Measurements from ENCODE around the gene MYO18B. TPM values are rescaled to one million over a fixed set of nuclear protein-coding genes. Genes with fewer than 3 reads are reported as not detected.

MYO18B gene
- total and polyA plus RNA-seq, 2 of the 8 experiments (the other 6 are each of a cell fraction or from before 2014, with no cell fraction given) = 0.62 to 0.78 TPM

GRCh38 chr22:25695146-25695545 is 46.8 kb upstream of the MYO18B start:
- FAIRE-seq (no peak), DNase-seq (ENCODE audit: low read depth in 1 of 2, low spot score in 2 of 2) (no peak)
- H3K23me2 ChIP-seq (ENCODE audit: low read depth, low read length) = no peaks in the 10 kb centered on the region; the same call in 1 of the 2 replicates
- no peak overlapping the region for H3K23ac ChIP-seq (ENCODE audit: insufficient read length)
- H2BK15ac ChIP-seq (ENCODE audit: low read length) = no peak overlapping the region
- no peaks in the 10 kb centered on the region; a peak in 1 of 7 replicates for H3K4me1 ChIP-seq (replicated peaks in 1 of 4; ENCODE audit: control insufficient read depth in 3 of 4, insufficient read depth in 4 of 4, low read length in 3 of 4)
- no peak overlapping the region for H2BK12ac ChIP-seq (ENCODE audit: low read depth, low read length)
- H3K27me3 ChIP-seq (replicated peaks in 1 of 4; ENCODE audit: control insufficient read depth in 3 of 4, extremely low read depth in 1 of 4, insufficient read depth in 3 of 4, low read length in 3 of 4) = no peaks in the 10 kb centered on the region
- no peak overlapping the region for H3K14ac ChIP-seq (ENCODE audit: insufficient read length)
- no peak overlapping the region for H2BK5ac ChIP-seq (ENCODE audit: low read depth, low read length)
- peaks cover 0 to 5% (median 5%) of the 10 kb centered on the region in 4 experiments; a peak in 4 of 8 replicates for H3K36me3 ChIP-seq (ENCODE audit: control insufficient read depth in 2 of 4, insufficient read depth in 4 of 4, low read length in 3 of 4)
- H3K79me2 ChIP-seq (ENCODE audit: control insufficient read depth in 1 of 2, insufficient read depth in 2 of 2, low read length in 2 of 2) = no peaks in the 10 kb centered on the region
- ChIA-PET CTCF (ENCODE audit: partially characterized antibody) (interaction anchor here (0.6 to 1.5 kb wide), 4 partner anchors 52 to 233 kb away, joined by 3 read pairs; no protein-coding TSS in a partner anchor), POLR2A (ENCODE audit: partially characterized antibody) (no interaction called here)
- H3K4me3 ChIP-seq (ENCODE audit: extremely low read depth in 1 of 4, insufficient read depth in 2 of 4, low read depth in 3 of 4, low read length in 4 of 4) = no peak overlapping the region
- no peak overlapping the region for H2BK120ac ChIP-seq (replicated peaks; ENCODE audit: low read depth, low read length)
- no peak overlapping the region for H3K18ac ChIP-seq (ENCODE audit: extremely low read depth, low read length)
- no peak overlapping the region for H4K5ac ChIP-seq (ENCODE audit: insufficient read length, low read depth, low read length)
- H2AK5ac ChIP-seq (ENCODE audit: low read depth, low read length) = no peak overlapping the region
- WGBS, 2 experiments (ENCODE audit: extremely low coverage in 1 of 2, insufficient coverage in 1 of 2, insufficient read length in 1 of 2, insufficient replicate concordance in 2 of 2, low coverage in 1 of 2, low lambda C conversion rate in 2 of 2, missing lambda C conversion rate in 1 of 2) = 94% methylated on average over 5 of the region's 5 CpGs; no CpG with 5 or more reads in 1 of the 2 experiments
- no peaks in the 10 kb centered on the region for H3K79me1 ChIP-seq (ENCODE audit: low read depth, low read length)
- H2AFZ ChIP-seq (ENCODE audit: low read length) = no peak overlapping the region
- H4K8ac ChIP-seq (ENCODE audit: extremely low read depth, insufficient read depth, low read length) = no peak overlapping the region; the same call in 1 of the 2 replicates
- no peak overlapping the region for H3K4ac ChIP-seq (replicated peaks; ENCODE audit: insufficient read length, low read depth, low read length)
- no peak overlapping the region for H3K27ac ChIP-seq (ENCODE audit: low read depth, low read length)
- H4K91ac ChIP-seq (replicated peaks; ENCODE audit: insufficient read length, low read length) = no peak overlapping the region
- no peak overlapping the region for H2BK20ac ChIP-seq (ENCODE audit: low read length)
- no peak overlapping the region for H3K56ac ChIP-seq (replicated peaks; ENCODE audit: insufficient read length, low read depth, low read length)
- no peak overlapping the region for H3K4me2 ChIP-seq (ENCODE audit: insufficient read depth in 1 of 2, low read depth in 2 of 2, low read length in 2 of 2)
- no peak overlapping the region for H3K9ac ChIP-seq (replicated peaks in 1 of 4; ENCODE audit: extremely low read depth in 1 of 4, low read depth in 3 of 4, low read length in 3 of 4)
- H4K20me1 ChIP-seq (replicated peaks in 1 of 2; ENCODE audit: control insufficient read depth in 1 of 2, insufficient read depth in 2 of 2, low read length in 2 of 2) = peaks cover 0 to 1% of the 10 kb centered on the region in 2 experiments
- no peaks in the 10 kb centered on the region for H3K9me3 ChIP-seq (ENCODE audit: insufficient read depth in 2 of 2, low read depth in 1 of 2, low read length in 1 of 2)
- no peak for TF ChIP-seq GABPA (IDR thresholded peaks at IDR 0.05; ENCODE audit: borderline replicate concordance, insufficient read depth, low read length)
- TF ChIP-seq NANOG (IDR thresholded peaks at IDR 0.05; ENCODE audit: insufficient read depth, low read depth, low read length, poor library complexity, severe bottlenecking) = no peak
